HepG2 (cell line): ENCODE data around the gene KLF3. TPM values are rescaled to one million over a fixed set of nuclear protein-coding genes. Genes with fewer than 3 reads are reported as not detected.

Experiments
- CBX1 ChIP-seq: IDR thresholded peaks from one replicate; pipeline ENCODE4 v1.6.1; 2016; ENCODE audit warnings: antibody characterized with exemption, low read depth
- ETV6 ChIP-seq: sonication (generic); formaldehyde crosslinking; conservative IDR thresholded peaks from 2 replicates; pipeline ENCODE4 v1.4.0; 2020; ENCODE audit warnings: missing genetic modification reagents
- HMG20B ChIP-seq: conservative IDR thresholded peaks from 2 replicates; pipeline ENCODE4 v1.6.1; 2016; ENCODE audit warnings: missing genetic modification reagents, missing compliant biosample characterization
- RBM22 ChIP-seq: fragments of 200-400 bp; formaldehyde crosslinking; optimal IDR thresholded peaks from 2 replicates; pipeline ENCODE3; 2017; ENCODE audit warnings: mild to moderate bottlenecking, low read length, moderate library complexity
- SNAI1 ChIP-seq: sonication (generic); formaldehyde crosslinking; IDR thresholded peaks from 2 replicates; pipeline ENCODE4 v1.5.0; 2020; ENCODE audit warnings: mild to moderate bottlenecking, missing genetic modification reagents, borderline replicate concordance
- ZFP36L1 ChIP-seq: sonication (generic); formaldehyde crosslinking; IDR thresholded peaks from 2 replicates; pipeline ENCODE4 v1.8.0; 2022; ENCODE audit warnings: mild to moderate bottlenecking, missing genetic modification reagents, moderate library complexity
- ZNF367 ChIP-seq: sonication (generic); formaldehyde crosslinking; IDR thresholded peaks from 2 replicates; pipeline ENCODE4 v1.4.0; 2020; ENCODE audit warnings: missing genetic modification reagents, borderline replicate concordance
- ZNF577 ChIP-seq: sonication (generic); formaldehyde crosslinking; IDR thresholded peaks from 2 replicates; pipeline ENCODE4 v1.4.0; 2020; ENCODE audit warnings: mild to moderate bottlenecking, low read depth, missing genetic modification reagents, borderline replicate concordance
- ZNF607 ChIP-seq: sonication (generic); formaldehyde crosslinking; IDR thresholded peaks from 2 replicates; pipeline ENCODE4 v1.5.1; 2020; ENCODE audit warnings: missing genetic modification reagents, mild to moderate bottlenecking, borderline replicate concordance
- ZNF629 ChIP-seq: sonication (generic); formaldehyde crosslinking; conservative IDR thresholded peaks from 2 replicates; pipeline ENCODE4 v1.5.0; 2020; ENCODE audit warnings: missing genetic modification reagents
- ZNF709 ChIP-seq: sonication (generic); formaldehyde crosslinking; IDR thresholded peaks from 2 replicates; pipeline ENCODE4 v1.5.0; 2020; ENCODE audit warnings: mild to moderate bottlenecking, missing genetic modification reagents
- ZNF713 ChIP-seq: sonication (generic); formaldehyde crosslinking; IDR thresholded peaks from 2 replicates; pipeline ENCODE4 v1.4.0; 2020; ENCODE audit warnings: mild to moderate bottlenecking, missing genetic modification reagents
- ZNF777 ChIP-seq: sonication (generic); formaldehyde crosslinking; IDR thresholded peaks from 2 replicates; pipeline ENCODE4 v1.4.0; 2020; ENCODE audit warnings: missing genetic modification reagents
- polyA plus RNA-seq, 8 experiments: library from polyadenylated mRNA; depleted of rRNA in 3 of 8; stranded (reverse) in 7 of 8; unstranded in 1 of 8; fragments of >200 nt; fragmentation: Illumina TruSeq in 4 of 8; extraction: Trizol in 4 of 8; gene quantifications; 2 replicates each; pipeline versions ENCODE4 v1.2.1 to v1.2.3, GENCODE V29; 2011 to 2016; ENCODE audit warnings: low read depth in 4 of 8, missing spikeins in 1 of 8, mixed read lengths in 1 of 8; ENCODE audit not compliant: insufficient read depth in 1 of 8
- total RNA-seq, 5 experiments: library from RNA; depleted of rRNA; stranded (reverse); fragments of >200 nt; fragmentation: Illumina TruSeq; extraction: Trizol; gene quantifications; 2 replicates each; pipeline ENCODE4 v1.2.3, GENCODE V29; 2016; ENCODE audit warnings: low read depth in 1 of 5
- TF ChIP-seq, protein P1 (sequence below): sonication (generic); formaldehyde crosslinking; IDR thresholded peaks from 2 replicates; pipeline ENCODE4 v1.8.0; 2022; ENCODE audit warnings: missing genetic modification reagents, mild to moderate bottlenecking, borderline replicate concordance
- TF ChIP-seq, protein P2 (sequence below): sonication (generic); formaldehyde crosslinking; IDR thresholded peaks from 2 replicates; pipeline ENCODE4 v1.5.1; 2020; ENCODE audit warnings: missing genetic modification reagents, mild to moderate bottlenecking, borderline replicate concordance
- TF ChIP-seq, protein P3 (sequence below): sonication (generic); formaldehyde crosslinking; IDR thresholded peaks from one replicate; pipeline ENCODE4 v1.5.1; 2020; ENCODE audit warnings: mild to moderate bottlenecking, missing genetic modification reagents; ENCODE audit errors: not compliant biosample characterization
- TF ChIP-seq, protein P4 (sequence below): sonication (generic); formaldehyde crosslinking; IDR thresholded peaks from 2 replicates; pipeline ENCODE4 v1.4.0; 2020; ENCODE audit warnings: mild to moderate bottlenecking, missing genetic modification reagents

Gene KLF3
- total and polyA plus RNA-seq, 2 of the 13 experiments (the other 11 are each of a cell fraction or from before 2014, with no cell fraction given), result 29.1 to 37.8 TPM

DNA sequence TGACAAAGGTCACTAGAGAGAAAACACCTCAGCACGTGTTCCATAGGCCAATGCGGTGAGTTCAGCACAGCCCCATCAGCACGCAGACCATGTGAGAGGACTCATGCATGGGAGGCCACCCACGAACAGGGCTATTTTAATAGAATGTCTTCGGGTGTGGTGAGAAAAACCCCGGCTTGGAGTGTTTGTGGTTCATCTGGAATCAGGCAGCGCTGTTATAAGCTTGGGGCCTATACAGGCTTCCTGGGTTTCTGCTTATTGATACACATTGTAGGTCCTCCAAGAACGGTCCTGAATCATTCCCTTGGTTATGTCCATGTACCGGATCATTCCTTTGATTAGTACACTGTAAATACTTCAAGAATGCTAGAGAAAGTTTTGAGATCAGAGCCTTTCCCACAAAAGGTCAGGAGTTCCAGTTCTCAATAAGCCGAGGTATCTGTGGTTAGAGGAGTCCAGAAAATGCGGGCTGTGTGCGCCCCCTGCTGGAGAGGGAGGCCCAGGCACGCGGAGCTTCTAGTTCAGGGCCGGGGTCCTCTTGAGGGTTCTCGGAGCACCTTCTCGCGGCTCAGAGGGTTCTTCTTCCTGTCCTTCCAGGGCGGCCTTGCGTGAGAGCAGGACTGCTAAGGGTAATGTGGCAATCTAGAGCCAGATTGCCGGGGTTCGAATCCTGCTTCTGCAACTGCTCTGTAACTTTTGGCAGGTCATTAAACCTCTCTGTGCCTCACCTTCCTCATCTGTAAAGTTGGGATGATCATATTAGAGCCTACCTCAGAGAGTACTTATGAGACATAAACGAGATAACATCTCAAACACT lies 67.0 kb downstream of the KLF3 start (continued):
- TF ChIP-seq ZNF629 (CRISPR knock-in tag) (no peak), ZNF713 (CRISPR knock-in tag) (no peak), ZNF607 (CRISPR knock-in tag) (no peak), CBX1 (no peak), ZNF577 (CRISPR knock-in tag) (no peak), RBM22 (no peak), ZNF367 (CRISPR knock-in tag) (no peak), ZNF709 (CRISPR knock-in tag) (no peak), ZFP36L1 (CRISPR knock-in tag) (no peak), HMG20B (no peak), SNAI1 (peak; percentile 74; the same call in 1 of the 2 replicates), ETV6 (CRISPR knock-in tag) (no peak; the same call in 1 of the 2 replicates), ZNF777 (CRISPR knock-in tag) (no peak)
- TF ChIP-seq, protein P1, sequence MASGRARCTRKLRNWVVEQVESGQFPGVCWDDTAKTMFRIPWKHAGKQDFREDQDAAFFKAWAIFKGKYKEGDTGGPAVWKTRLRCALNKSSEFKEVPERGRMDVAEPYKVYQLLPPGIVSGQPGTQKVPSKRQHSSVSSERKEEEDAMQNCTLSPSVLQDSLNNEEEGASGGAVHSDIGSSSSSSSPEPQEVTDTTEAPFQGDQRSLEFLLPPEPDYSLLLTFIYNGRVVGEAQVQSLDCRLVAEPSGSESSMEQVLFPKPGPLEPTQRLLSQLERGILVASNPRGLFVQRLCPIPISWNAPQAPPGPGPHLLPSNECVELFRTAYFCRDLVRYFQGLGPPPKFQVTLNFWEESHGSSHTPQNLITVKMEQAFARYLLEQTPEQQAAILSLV (CRISPR knock-in tag), result no peak
- TF ChIP-seq, protein P2, sequence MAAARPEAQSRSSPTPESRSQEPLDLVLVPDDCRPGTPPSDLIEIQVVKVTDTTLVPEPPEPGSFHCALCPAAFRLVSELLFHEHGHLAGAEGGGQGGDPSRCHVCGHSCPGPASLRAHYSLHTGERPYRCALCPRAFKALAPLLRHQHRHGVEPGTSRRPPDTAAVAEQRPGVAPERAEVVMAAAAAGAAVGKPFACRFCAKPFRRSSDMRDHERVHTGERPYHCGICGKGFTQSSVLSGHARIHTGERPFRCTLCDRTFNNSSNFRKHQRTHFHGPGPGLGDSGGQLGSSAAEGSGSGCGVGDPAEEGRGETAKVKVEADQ (CRISPR knock-in tag), result peak; percentile 58; the same call in 1 of the 2 replicates
- TF ChIP-seq, protein P3, sequence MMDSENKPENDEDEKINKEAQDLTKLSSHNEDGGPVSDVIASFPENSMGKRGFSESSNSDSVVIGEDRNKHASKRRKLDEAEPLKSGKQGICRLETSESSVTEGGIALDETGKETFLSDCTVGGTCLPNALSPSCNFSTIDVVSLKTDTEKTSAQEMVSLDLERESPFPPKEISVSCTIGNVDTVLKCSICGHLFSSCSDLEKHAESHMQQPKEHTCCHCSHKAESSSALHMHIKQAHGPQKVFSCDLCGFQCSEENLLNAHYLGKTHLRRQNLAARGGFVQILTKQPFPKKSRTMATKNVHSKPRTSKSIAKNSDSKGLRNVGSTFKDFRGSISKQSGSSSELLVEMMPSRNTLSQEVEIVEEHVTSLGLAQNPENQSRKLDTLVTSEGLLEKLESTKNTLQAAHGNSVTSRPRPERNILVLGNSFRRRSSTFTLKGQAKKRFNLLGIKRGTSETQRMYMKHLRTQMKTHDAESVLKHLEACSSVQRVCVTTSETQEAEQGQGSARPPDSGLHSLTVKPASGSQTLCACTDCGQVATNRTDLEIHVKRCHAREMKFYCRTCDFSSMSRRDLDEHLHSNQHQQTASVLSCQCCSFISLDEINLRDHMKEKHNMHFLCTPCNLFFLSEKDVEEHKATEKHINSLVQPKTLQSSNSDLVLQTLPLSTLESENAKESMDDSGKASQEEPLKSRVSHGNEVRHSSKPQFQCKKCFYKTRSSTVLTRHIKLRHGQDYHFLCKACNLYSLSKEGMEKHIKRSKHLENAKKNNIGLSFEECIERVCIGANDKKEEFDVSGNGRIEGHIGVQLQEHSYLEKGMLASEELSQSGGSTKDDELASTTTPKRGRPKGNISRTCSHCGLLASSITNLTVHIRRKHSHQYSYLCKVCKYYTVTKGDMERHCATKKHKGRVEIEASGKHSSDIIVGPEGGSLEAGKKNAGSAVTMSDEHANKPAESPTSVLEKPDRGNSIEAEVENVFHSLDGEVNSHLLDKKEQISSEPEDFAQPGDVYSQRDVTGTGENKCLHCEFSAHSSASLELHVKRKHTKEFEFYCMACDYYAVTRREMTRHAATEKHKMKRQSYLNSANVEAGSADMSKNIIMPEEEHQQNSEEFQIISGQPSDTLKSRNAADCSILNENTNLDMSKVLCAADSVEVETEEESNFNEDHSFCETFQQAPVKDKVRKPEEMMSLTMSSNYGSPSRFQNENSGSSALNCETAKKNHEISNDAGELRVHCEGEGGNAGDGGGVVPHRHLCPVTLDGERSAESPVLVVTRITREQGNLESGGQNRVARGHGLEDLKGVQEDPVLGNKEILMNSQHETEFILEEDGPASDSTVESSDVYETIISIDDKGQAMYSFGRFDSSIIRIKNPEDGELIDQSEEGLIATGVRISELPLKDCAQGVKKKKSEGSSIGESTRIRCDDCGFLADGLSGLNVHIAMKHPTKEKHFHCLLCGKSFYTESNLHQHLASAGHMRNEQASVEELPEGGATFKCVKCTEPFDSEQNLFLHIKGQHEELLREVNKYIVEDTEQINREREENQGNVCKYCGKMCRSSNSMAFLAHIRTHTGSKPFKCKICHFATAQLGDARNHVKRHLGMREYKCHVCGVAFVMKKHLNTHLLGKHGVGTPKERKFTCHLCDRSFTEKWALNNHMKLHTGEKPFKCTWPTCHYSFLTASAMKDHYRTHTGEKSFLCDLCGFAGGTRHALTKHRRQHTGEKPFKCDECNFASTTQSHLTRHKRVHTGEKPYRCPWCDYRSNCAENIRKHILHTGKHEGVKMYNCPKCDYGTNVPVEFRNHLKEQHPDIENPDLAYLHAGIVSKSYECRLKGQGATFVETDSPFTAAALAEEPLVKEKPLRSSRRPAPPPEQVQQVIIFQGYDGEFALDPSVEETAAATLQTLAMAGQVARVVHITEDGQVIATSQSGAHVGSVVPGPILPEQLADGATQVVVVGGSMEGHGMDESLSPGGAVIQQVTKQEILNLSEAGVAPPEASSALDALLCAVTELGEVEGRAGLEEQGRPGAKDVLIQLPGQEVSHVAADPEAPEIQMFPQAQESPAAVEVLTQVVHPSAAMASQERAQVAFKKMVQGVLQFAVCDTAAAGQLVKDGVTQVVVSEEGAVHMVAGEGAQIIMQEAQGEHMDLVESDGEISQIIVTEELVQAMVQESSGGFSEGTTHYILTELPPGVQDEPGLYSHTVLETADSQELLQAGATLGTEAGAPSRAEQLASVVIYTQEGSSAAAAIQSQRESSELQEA (CRISPR knock-in tag), result no peak
- TF ChIP-seq, protein P4, sequence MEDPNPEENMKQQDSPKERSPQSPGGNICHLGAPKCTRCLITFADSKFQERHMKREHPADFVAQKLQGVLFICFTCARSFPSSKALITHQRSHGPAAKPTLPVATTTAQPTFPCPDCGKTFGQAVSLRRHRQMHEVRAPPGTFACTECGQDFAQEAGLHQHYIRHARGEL (CRISPR knock-in tag), result no peak
